ENCODE results near the gene CREB5. TPM values are rescaled to one million over a fixed set of nuclear protein-coding genes. Genes with fewer than 3 reads are reported as not detected.

CREB5 gene
- total and polyA plus RNA-seq, 2 donors from 2014 or later, result 3.4 to 27.2 TPM

DNA sequence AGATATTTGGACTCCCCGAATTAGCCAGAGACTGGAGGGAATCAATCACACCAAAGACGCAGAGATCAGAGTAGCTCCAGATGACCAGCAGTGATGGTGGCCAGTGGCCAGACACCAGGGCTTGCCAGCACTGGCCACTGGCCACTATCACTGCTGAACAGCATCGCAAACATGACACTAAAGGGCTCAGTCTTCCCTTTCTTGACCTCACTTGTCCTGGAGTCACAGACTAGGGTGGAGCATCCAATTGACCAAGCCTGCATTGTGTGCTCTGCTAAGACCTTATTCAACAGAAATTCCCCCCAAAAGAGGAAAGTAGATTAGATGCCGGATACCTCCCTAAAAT is 234.7 kb downstream of the CREB5 start:
- TF ChIP-seq, protein P1, sequence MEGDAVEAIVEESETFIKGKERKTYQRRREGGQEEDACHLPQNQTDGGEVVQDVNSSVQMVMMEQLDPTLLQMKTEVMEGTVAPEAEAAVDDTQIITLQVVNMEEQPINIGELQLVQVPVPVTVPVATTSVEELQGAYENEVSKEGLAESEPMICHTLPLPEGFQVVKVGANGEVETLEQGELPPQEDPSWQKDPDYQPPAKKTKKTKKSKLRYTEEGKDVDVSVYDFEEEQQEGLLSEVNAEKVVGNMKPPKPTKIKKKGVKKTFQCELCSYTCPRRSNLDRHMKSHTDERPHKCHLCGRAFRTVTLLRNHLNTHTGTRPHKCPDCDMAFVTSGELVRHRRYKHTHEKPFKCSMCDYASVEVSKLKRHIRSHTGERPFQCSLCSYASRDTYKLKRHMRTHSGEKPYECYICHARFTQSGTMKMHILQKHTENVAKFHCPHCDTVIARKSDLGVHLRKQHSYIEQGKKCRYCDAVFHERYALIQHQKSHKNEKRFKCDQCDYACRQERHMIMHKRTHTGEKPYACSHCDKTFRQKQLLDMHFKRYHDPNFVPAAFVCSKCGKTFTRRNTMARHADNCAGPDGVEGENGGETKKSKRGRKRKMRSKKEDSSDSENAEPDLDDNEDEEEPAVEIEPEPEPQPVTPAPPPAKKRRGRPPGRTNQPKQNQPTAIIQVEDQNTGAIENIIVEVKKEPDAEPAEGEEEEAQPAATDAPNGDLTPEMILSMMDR (IDR thresholded peaks at IDR 0.05; ENCODE audit: borderline replicate concordance, extremely low read depth, insufficient read depth), result no peak
- no peak overlapping the region for H3K4me3 ChIP-seq (ENCODE audit: low read length in 3 of 3)
- H3K27ac ChIP-seq (ENCODE audit: low read depth in 2 of 2, low read length in 2 of 2), result no peak overlapping the region
- no peak overlapping the region for H3K9ac ChIP-seq (ENCODE audit: low read length in 3 of 3)
- no peak for DNase-seq
- no peaks in the 10 kb centered on the region for H3K36me3 ChIP-seq (ENCODE audit: control insufficient read depth in 2 of 3, insufficient read depth in 3 of 3, low read length in 3 of 3)
- no peak for FAIRE-seq
- no peaks in the 10 kb centered on the region for H3K27me3 ChIP-seq (ENCODE audit: control insufficient read depth, insufficient read depth, low read length)
- intact Hi-C loops (cut with DNase I), result no loop called here
- H3K4me1 ChIP-seq (ENCODE audit: control insufficient read depth in 2 of 3, insufficient read depth in 2 of 3, low read depth in 1 of 3, low read length in 3 of 3), result peaks cover 0 to 3% (median 0%) of the 10 kb centered on the region in 3 donors
- no peaks in the 10 kb centered on the region for H3K9me3 ChIP-seq (ENCODE audit: control insufficient read depth in 2 of 3, insufficient read depth in 1 of 3, low read length in 3 of 3)

DNA sequence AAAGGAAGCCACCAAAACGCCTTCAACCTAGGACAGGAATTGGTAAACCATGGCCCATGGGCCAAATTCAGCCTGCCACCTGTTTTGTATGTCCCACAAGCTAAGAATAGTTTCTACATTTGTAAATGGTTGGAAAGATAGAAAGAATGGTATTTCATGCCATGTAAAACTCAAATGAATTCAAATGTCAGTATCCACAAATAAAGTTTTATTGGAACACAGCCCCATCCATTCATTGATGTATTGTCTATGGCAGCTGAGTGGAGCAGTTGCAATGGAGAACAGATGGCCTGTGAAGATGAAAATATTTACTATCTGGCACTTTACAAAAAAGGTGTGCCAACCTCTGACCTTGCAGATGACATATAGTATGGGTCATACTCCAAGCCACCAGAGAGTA is 236.9 kb downstream of the CREB5 start:
- Histone ChIP-seq H3K9ac (ENCODE audit: low read length in 3 of 3) (no peak overlapping the region), H3K4me3 (ENCODE audit: low read length in 3 of 3) (no peak overlapping the region), H3K36me3 (ENCODE audit: control insufficient read depth in 2 of 3, insufficient read depth in 3 of 3, low read length in 3 of 3) (no peaks in the 10 kb centered on the region), H3K4me1 (ENCODE audit: control insufficient read depth in 2 of 3, insufficient read depth in 2 of 3, low read depth in 1 of 3, low read length in 3 of 3) (no peaks in the 10 kb centered on the region), H3K27ac (ENCODE audit: low read depth in 2 of 2, low read length in 2 of 2) (no peak overlapping the region), H3K27me3 (ENCODE audit: control insufficient read depth, insufficient read depth, low read length) (no peaks in the 10 kb centered on the region), H3K9me3 (ENCODE audit: control insufficient read depth in 2 of 3, insufficient read depth in 1 of 3, low read length in 3 of 3) (no peaks in the 10 kb centered on the region)
- intact Hi-C loops (cut with DNase I), result no loop called here
- TF ChIP-seq, protein P1 (IDR thresholded peaks at IDR 0.05; ENCODE audit: borderline replicate concordance, extremely low read depth, insufficient read depth), result no peak
- DNase-seq (no peak), FAIRE-seq (no peak)

DNA sequence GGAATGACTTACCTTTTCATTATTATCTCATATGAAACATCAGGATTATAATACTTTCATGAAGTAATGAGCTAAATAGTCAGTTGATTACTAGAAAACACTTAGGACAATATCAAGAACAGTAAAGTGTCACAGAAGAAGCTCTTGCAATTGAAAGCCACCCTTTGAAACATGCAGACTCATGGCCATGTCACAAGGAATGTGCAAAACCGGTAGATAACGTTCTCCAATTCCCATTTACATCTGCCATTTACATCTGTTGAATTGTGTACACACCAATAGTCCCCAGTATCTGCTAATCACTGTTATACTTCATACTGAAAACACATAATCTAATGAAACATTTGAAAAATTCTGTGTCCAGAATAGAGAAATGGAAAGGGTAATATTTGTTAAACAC is 237.5 kb downstream of the CREB5 start:
- Histone ChIP-seq H3K27me3 (ENCODE audit: control insufficient read depth, insufficient read depth, low read length) (no peaks in the 10 kb centered on the region), H3K27ac (ENCODE audit: low read depth in 2 of 2, low read length in 2 of 2) (no peak overlapping the region), H3K36me3 (ENCODE audit: control insufficient read depth in 2 of 3, insufficient read depth in 3 of 3, low read length in 3 of 3) (no peaks in the 10 kb centered on the region), H3K4me1 (ENCODE audit: control insufficient read depth in 2 of 3, insufficient read depth in 2 of 3, low read depth in 1 of 3, low read length in 3 of 3) (no peaks in the 10 kb centered on the region), H3K9me3 (ENCODE audit: control insufficient read depth in 2 of 3, insufficient read depth in 1 of 3, low read length in 3 of 3) (no peaks in the 10 kb centered on the region), H3K4me3 (ENCODE audit: low read length in 3 of 3) (no peak overlapping the region), H3K9ac (ENCODE audit: low read length in 3 of 3) (no peak overlapping the region)
- FAIRE-seq (no peak), DNase-seq (no peak)
- intact Hi-C loops (cut with DNase I), result no loop called here
- TF ChIP-seq, protein P1 (IDR thresholded peaks at IDR 0.05; ENCODE audit: borderline replicate concordance, extremely low read depth, insufficient read depth), result no peak

DNA sequence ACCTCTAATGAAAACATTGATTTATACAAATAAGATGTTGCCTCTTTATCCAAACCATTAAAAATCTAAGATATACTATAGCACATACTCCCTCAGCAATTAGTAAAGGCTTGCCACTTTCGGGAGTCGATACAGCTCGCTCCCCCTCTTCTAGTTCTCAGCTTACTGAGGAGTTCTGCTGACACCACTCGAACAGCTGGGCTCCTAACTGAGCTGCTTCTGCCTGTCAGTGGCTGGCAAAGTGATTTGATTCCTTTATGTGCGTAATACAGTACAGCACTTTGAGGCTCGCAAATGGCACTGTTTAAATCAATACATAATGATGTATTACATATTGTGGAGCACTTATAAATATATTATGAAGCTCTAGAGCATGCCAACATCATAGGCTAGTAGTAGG is 241.8 kb downstream of the CREB5 start:
- no peak for FAIRE-seq
- TF ChIP-seq, protein P1 (IDR thresholded peaks at IDR 0.05; ENCODE audit: borderline replicate concordance, extremely low read depth, insufficient read depth), result no peak
- intact Hi-C loops (cut with DNase I), result no loop called here

More for the DNA sequence above, 241.8 kb downstream of the CREB5 start:
- Histone ChIP-seq H3K36me3 (ENCODE audit: control insufficient read depth in 2 of 3, insufficient read depth in 3 of 3, low read length in 3 of 3) (no peaks in the 10 kb centered on the region), H3K9me3 (ENCODE audit: control insufficient read depth in 2 of 3, insufficient read depth in 1 of 3, low read length in 3 of 3) (no peaks in the 10 kb centered on the region), H3K4me3 (ENCODE audit: low read length in 3 of 3) (no peak overlapping the region), H3K9ac (ENCODE audit: low read length in 3 of 3) (no peak overlapping the region), H3K27me3 (ENCODE audit: control insufficient read depth, insufficient read depth, low read length) (no peaks in the 10 kb centered on the region), H3K4me1 (ENCODE audit: control insufficient read depth in 2 of 3, insufficient read depth in 2 of 3, low read depth in 1 of 3, low read length in 3 of 3) (no peaks in the 10 kb centered on the region), H3K27ac (ENCODE audit: low read depth in 2 of 2, low read length in 2 of 2) (no peak overlapping the region)
- DNase-seq, result peak in 3 of 5 donors; percentile 29 to 52 (median 46)
